Measurements from ENCODE around the gene TRH. TPM values are rescaled to one million over a fixed set of nuclear protein-coding genes. Genes with fewer than 3 reads are reported as not detected.

Gene TRH
- total RNA-seq, 1 experiment from 2014 or later: 0.59 TPM

DNA sequence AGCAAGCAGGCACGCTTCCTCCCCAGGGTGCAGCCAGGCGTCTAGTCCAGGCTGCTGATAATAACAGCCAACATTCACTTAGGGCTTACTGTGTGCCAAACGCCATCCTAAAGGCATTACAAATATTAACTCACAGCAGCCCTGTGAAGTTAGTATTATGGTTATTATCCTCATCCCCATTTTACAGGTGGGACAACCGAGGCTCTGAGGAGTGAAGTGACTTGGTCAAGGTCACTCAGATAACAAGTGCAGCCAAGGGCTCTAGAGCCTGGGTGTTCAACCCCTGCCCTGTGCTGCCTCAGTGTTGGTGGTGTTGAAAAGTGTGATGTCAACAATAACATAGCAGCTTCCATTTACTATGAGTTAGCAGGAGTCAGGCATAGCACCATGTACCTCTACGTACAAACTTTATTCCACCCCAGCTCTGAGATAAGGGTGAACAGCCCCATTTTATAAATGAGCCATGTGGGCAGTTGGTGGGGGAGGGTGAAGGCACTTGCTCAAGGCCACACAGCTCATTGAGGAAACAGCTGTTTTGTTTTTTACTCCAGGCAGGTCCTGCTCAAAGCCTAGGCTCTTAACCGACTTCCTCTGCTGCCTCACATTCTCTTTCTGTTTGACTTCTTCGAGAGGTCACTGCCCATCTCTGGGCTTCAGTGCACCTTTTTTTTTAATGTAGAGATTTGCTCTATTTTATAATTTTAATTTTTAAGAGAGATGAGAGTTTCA is 24.0 kb upstream of the TRH start:
- no peak overlapping the region for H3K4me3 ChIP-seq (ENCODE audit: insufficient read depth, low read depth, low read length)
- DNase-seq: no peak
- no peaks in the 10 kb centered on the region; the same call in 1 of the 2 replicates for H3K27me3 ChIP-seq (ENCODE audit: control insufficient read depth, insufficient read depth, low read length)
- H3K36me3 ChIP-seq (replicated peaks; ENCODE audit: control insufficient read depth, insufficient read depth, low read length): no peaks in the 10 kb centered on the region

DNA sequence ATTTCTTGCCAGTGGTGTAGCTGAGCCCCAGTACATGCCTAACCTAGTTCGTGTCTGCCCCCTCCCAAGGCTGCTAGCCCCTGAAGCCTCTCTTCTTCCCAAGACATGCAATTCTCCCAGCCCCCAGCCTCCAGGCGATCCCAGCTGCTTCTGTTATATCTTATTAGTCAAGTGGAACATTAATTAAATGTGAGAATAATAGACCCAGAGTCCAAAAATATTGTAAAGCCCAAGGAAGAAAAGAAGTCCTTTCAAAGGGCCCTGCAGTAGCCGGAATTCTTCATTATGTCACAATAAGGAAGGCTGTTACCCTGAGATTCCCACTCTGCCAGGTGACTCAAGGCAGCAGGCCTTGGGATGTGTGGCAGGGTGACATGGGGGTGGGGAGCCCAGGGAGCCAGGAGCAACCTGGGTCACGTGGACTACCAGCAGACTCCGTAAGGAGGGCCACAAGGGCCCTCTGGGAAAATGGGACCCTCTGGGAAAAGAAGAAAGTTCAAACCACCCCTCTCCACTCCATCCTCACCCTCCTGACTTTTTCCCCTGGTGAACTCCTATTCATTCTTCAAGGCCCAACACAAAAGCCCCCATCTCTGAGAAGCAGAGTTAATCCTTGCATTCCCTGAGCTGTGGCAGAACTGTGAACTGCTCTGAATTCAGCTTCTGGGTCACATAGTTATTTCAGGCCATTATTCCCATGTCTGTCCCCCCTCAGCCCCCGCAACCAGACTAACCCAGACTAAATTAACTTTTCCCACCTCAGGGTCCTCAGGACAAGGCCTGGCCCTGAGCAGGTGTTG is 21.8 kb upstream of the TRH start:
- Histone ChIP-seq H3K36me3 (replicated peaks; ENCODE audit: control insufficient read depth, insufficient read depth, low read length) (no peaks in the 10 kb centered on the region), H3K27me3 (ENCODE audit: control insufficient read depth, insufficient read depth, low read length) (no peaks in the 10 kb centered on the region; the same call in 1 of the 2 replicates), H3K4me3 (ENCODE audit: insufficient read depth, low read depth, low read length) (no peak overlapping the region)
- no peak for DNase-seq

DNA sequence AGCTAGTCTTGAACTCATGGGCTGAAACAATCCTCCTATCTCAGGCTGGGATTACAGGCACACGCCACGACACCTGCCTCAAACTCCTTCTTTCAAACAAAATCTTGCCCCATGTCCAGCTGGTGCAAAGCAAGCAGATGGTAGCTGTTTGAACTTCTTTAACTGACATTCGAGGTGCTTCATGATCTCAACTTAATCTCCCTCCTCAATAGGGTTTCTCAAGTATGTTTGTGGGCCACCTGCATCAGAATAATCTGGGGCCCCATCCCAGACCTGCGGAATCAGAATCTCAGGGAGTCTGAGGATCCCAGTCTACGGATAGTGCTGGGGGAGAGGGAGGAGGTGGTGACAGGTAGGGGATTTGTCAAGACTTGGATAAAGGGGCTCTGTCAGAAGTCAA is 20.9 kb upstream of the TRH start:
- Histone ChIP-seq H3K27me3 (ENCODE audit: control insufficient read depth, insufficient read depth, low read length) (no peaks in the 10 kb centered on the region; the same call in 1 of the 2 replicates), H3K4me3 (ENCODE audit: insufficient read depth, low read depth, low read length) (no peak overlapping the region), H3K36me3 (replicated peaks; ENCODE audit: control insufficient read depth, insufficient read depth, low read length) (no peaks in the 10 kb centered on the region)
- no peak for DNase-seq

DNA sequence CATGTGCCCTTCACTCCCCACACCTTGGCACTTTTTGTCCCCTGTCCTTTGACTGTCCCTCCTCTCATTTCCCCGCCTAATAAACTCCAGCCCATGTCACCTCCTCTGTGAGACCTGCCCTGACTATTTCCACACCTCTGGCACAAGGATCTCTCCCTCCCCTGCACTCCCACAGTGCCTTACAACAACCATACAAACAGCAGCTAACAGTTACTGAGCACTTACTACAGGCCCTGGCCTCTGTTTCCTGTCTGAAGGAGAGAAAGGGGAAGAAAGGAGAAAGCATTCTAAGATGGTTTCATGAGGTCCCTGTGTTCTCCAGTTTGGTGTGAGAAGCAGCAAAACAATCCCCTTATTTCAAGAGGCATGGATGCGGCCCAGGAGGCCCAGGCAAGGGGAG is 20.0 kb upstream of the TRH start:
- no peaks in the 10 kb centered on the region; the same call in 1 of the 2 replicates for H3K27me3 ChIP-seq (ENCODE audit: control insufficient read depth, insufficient read depth, low read length)
- DNase-seq: no peak
- H3K4me3 ChIP-seq (ENCODE audit: insufficient read depth, low read depth, low read length): no peak overlapping the region
- H3K36me3 ChIP-seq (replicated peaks; ENCODE audit: control insufficient read depth, insufficient read depth, low read length): no peaks in the 10 kb centered on the region

DNA sequence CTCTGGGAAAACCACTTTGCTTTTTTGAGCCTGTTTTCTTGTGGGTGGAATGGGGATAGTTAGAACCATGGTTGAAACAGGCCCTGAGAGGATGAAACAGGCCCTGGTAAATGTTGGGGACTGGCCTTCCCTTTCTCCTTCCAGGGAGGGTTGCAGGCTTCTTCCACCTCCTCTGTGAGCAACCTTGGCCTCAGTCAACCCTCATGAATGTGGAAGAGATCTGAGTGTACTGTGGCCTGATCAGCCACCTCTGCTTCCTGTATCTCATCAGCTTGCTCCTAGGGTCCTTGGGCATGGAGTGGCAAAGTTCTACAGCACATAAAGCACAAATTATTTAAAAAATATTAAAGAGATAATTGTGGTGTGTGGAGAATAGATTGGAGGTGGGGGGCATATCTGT is 17.6 kb upstream of the TRH start:
- H3K4me3 ChIP-seq (ENCODE audit: insufficient read depth, low read depth, low read length): no peak overlapping the region
- DNase-seq: no peak
- H3K27me3 ChIP-seq (ENCODE audit: control insufficient read depth, insufficient read depth, low read length): no peaks in the 10 kb centered on the region; the same call in 1 of the 2 replicates
- H3K36me3 ChIP-seq (replicated peaks; ENCODE audit: control insufficient read depth, insufficient read depth, low read length): no peaks in the 10 kb centered on the region

DNA sequence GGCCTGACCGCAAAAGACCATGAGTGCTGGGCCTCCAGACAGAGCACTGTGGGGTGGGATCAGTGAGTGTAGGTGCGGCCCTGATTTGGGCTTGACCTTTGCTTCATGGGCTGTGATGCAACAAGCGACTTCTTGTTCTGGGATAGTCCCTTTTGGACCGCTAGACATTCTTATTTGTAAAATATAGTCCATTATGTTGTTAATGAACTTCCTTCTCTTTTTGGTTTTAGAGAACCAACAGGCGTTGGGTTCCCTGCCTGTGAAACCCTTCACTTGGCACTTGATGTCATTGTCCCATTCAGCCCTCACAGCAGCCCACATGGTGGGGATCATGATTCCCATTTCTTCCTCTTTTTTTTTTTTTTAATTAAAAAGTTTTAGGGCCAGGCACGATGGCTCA is 15.8 kb upstream of the TRH start:
- no peak overlapping the region for H3K4me3 ChIP-seq (ENCODE audit: insufficient read depth, low read depth, low read length)
- DNase-seq: no peak
- H3K27me3 ChIP-seq (ENCODE audit: control insufficient read depth, insufficient read depth, low read length): no peaks in the 10 kb centered on the region; the same call in 1 of the 2 replicates

DNA sequence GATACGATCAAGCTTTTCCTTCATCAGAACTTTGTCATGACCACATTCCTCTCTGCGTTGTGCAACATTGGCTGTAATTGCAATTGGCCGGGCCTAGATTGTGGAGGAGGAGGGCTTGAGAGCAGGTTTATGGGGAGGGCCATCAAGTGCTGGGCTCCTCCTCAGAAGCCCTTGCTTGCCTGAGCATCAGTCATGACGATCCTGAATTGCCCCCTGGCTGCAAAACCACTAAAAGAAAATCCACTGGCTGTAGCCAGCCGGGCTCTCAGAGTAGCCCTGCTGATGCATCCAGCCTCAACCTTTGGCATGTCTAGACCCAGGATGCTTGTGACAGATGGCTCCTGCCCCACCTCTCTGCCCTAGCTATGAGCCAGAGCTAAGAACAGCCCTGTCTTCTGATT is 13.4 kb upstream of the TRH start:
- peak; percentile 33 for DNase-seq
- Histone ChIP-seq H3K27me3 (ENCODE audit: control insufficient read depth, insufficient read depth, low read length) (no peaks in the 10 kb centered on the region; the same call in 1 of the 2 replicates), H3K36me3 (replicated peaks; ENCODE audit: control insufficient read depth, insufficient read depth, low read length) (no peaks in the 10 kb centered on the region), H3K4me3 (ENCODE audit: insufficient read depth, low read depth, low read length) (no peak overlapping the region)

More for the DNA sequence above, 15.8 kb upstream of the TRH start:
- no peaks in the 10 kb centered on the region for H3K36me3 ChIP-seq (replicated peaks; ENCODE audit: control insufficient read depth, insufficient read depth, low read length)

DNA sequence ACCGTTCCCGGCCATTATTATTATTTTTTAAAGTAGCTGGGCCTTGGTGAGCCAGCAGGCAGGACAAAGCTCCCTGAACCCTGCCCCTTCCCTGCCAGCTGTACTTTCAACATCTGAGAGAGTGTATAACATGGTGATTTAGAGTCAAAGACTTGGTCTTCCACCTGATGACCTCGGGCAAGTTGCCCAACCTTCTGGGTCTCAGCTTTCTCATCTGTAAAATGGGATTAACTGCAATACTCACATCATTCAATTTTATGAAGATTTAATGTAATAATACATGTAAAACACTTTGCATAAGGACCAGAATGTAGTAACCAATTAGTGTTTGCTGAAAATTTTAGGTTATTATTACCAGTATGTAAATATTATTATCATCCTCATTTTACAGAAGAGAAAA is 11.9 kb upstream of the TRH start:
- Histone ChIP-seq H3K36me3 (replicated peaks; ENCODE audit: control insufficient read depth, insufficient read depth, low read length) (no peaks in the 10 kb centered on the region), H3K27me3 (ENCODE audit: control insufficient read depth, insufficient read depth, low read length) (peaks cover 4% of the 10 kb centered on the region), H3K4me3 (ENCODE audit: insufficient read depth, low read depth, low read length) (no peak overlapping the region)
- DNase-seq: no peak

DNA sequence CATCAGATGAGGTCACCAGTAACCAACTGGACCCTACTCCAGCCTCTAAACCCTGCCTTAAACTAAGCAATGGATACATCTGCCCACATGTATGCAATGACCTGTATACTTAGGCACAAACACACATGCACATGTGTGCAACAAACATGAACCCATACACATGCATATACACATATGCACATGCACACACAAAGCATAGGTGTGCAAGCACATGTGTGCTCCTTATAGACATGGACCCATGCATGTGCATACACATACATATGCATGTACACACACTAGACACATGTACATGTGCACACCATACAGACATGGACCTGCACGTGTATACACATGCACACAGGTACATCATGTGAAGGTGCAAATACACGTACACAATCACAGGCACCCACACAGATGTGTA is 8.6 kb upstream of the TRH start:
- DNase-seq: no peak
- H3K36me3 ChIP-seq (replicated peaks; ENCODE audit: control insufficient read depth, insufficient read depth, low read length): no peaks in the 10 kb centered on the region
- no peak overlapping the region for H3K4me3 ChIP-seq (ENCODE audit: insufficient read depth, low read depth, low read length)
- H3K27me3 ChIP-seq (ENCODE audit: control insufficient read depth, insufficient read depth, low read length): peaks cover 29% of the 10 kb centered on the region

DNA sequence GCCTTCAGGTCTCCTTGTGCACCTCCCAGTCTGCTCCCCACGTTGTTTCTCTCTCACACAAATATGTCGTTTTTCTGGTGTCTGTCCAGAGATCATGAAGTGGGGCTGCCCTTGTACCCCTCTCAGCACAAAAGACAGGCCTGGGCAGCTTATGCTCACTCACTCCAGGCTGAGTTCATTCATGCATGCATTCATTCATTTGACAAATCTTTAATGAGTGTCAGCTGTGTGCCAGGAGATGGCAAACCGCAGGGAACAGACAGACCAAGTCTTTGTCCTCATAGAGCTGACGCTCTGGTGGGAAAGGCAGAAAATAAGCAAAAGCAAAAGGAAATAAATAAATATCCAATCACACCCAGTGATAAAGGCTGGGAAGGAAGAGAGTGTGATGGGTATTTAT is 7.6 kb upstream of the TRH start:
- Histone ChIP-seq H3K27me3 (ENCODE audit: control insufficient read depth, insufficient read depth, low read length) (peaks cover 35% of the 10 kb centered on the region), H3K4me3 (ENCODE audit: insufficient read depth, low read depth, low read length) (no peak overlapping the region), H3K36me3 (replicated peaks; ENCODE audit: control insufficient read depth, insufficient read depth, low read length) (no peaks in the 10 kb centered on the region)
- DNase-seq: no peak

DNA sequence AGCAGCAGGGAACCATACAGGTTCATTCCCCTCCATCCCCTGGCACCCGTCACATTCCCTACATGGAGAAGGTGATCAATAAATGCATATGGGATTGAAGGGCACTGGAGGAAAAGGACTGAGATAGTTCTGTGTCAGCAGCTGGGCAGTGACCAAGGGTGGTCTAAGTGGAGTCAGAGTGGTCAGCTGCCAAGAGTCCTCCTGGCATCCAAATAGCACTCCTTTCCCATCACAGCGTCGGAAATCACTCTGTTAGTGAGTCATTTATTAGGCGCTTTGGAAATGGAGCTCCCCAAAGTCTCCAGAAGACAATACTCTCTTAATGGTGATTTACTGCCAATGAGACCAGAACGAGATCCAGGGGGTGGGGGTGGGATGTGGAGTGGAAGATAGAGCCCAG is 6.8 kb upstream of the TRH start:
- DNase-seq: no peak
- no peaks in the 10 kb centered on the region for H3K36me3 ChIP-seq (replicated peaks; ENCODE audit: control insufficient read depth, insufficient read depth, low read length)
- peaks cover 43% of the 10 kb centered on the region for H3K27me3 ChIP-seq (ENCODE audit: control insufficient read depth, insufficient read depth, low read length)
- H3K4me3 ChIP-seq (ENCODE audit: insufficient read depth, low read depth, low read length): no peak overlapping the region

DNA sequence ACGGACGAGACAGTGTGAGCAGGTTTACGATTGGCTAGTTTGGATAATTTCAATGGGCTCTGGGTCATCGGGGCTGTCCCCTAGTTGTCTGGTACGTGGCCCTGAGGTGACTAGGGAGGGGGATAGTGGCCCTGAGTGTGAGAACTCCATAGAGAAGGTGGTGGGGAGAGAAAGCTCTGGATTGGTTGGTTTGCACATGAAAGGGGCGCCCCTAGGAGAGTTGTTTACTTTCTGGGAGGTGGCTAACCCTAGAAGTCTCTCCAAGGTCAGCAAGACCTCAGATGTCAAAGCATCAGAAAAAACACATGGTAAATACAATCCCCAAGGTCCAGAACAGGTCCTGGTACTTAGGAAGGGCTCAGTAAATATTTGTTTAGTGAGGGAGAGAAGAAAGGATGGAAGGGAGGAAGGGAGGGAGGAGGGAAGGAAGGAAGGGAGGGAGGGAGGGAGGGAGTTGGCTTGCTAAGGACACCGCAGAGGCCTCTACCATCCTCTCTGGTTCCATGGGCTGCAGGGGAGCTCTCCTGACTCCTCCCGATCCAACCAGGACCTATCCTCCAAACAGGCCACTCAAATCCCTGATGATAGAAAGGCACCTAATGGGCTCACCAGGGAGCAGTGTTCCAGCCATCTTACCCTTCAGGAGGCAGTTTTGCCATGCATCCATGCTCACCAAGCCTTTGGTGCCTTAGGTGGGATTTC is 3.0 kb upstream of the TRH start:
- DNase-seq: peak; percentile 82

DNA sequence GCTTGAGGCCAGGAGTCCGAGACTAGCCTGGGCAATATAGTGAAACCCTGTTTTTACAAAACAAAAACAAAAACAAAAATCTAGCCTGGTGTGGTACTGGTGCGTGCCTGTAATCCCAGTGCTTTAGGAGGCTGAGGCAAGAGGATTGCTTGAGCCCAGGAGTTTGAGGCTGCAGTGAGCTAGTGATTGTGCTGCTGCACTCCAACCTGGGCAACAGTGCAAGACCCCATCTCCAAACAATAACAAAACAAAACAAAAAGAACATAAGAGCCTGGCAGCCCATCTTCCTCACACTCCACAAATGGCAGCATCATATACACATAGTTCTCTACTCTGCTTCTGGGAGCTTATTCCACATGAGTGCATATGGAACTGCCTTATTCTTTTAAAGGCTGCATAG is 2.2 kb upstream of the TRH start:
- Histone ChIP-seq H3K36me3 (replicated peaks; ENCODE audit: control insufficient read depth, insufficient read depth, low read length) (no peaks in the 10 kb centered on the region), H3K4me3 (ENCODE audit: insufficient read depth, low read depth, low read length) (no peak overlapping the region), H3K27me3 (ENCODE audit: control insufficient read depth, insufficient read depth, low read length) (peaks cover 87% of the 10 kb centered on the region)
- no peak for DNase-seq

More for the DNA sequence above, 3.0 kb upstream of the TRH start:
- Histone ChIP-seq H3K4me3 (ENCODE audit: insufficient read depth, low read depth, low read length) (no peak overlapping the region), H3K36me3 (replicated peaks; ENCODE audit: control insufficient read depth, insufficient read depth, low read length) (no peaks in the 10 kb centered on the region), H3K27me3 (ENCODE audit: control insufficient read depth, insufficient read depth, low read length) (peaks cover 81% of the 10 kb centered on the region)

DNA sequence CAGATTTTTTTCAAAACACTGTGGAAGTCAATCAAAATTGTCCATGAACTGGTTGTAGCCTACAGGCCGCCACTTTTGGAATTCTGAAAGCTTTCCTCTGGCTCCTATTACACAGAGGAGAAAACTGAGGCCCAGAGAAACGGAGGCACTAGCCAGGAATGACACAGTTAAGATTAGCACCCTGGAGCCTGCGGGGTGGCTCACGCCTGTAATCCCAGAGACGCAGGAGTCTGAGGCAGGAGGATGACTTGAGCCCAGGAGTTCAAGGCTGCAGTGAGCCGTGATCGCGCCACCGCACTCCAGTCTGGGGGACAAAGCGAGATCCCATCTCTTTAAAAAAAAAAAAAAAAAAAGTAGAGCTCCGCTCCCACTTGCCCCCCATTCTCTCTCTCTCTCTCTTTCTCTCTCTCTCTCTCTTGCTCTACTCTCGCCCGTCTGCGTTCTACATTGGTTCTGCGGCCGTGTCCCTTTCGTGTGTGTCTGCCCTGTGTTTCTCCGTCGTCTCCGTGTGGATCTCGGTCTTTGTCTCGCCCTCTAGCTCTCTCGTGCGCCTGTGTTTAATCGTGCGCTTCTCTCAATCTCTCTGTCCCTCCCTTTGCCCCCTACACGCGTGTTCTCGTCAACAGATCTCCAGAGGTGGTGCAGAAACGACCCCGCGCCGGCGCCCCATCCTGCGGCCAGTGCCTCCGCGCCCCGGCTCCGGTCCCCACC is 512 bp upstream of the TRH start:
- Histone ChIP-seq H3K36me3 (replicated peaks; ENCODE audit: control insufficient read depth, insufficient read depth, low read length) (no peaks in the 10 kb centered on the region), H3K27me3 (ENCODE audit: control insufficient read depth, insufficient read depth, low read length) (peaks cover 86% of the 10 kb centered on the region), H3K4me3 (ENCODE audit: insufficient read depth, low read depth, low read length) (peak overlapping the region; percentile 32)
- DNase-seq: no peak
